Measurements from ENCODE around the gene LTC4S. TPM values are rescaled to one million over a fixed set of nuclear protein-coding genes. Genes with fewer than 3 reads are reported as not detected.

The LTC4S gene
- total RNA-seq, 1 experiment from 2014 or later = 3.7 TPM

DNA sequence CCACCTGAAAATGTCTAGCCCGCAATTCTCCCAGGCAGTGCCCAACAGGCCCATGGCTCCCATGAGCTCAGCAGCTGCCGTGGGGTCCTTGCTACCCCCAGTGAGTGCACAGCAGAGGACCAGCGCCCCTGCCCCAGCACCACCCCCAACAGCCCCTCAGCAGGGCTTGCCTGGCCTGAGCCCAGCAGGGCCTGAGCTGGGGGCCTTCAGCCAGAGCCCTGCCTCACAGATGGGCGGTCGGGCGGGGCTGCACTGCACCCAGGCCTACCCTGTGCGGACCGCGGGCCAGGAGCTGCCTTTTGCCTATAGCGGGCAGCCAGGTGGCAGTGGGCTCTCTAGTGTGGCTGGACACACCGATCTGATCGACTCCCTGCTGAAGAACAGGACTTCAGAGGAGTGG is 19.3 kb upstream of the LTC4S start:
- no peak overlapping the region for H3K18ac ChIP-seq (ENCODE audit: insufficient read length, low read depth, low read length)
- H2AK5ac ChIP-seq (ENCODE audit: insufficient read length, low read length) = no peak overlapping the region
- no peak overlapping the region for H4K91ac ChIP-seq (ENCODE audit: insufficient read length, low read depth, low read length)
- H3K27me3 ChIP-seq (ENCODE audit: insufficient read depth, low read length) = no peaks in the 10 kb centered on the region
- no peaks in the 10 kb centered on the region for H3K4me1 ChIP-seq (ENCODE audit: insufficient read depth, low read length)
- Mint-ChIP-seq H3K36me3 (ENCODE audit: insufficient read depth in 1 of 3, low read depth in 3 of 3) (peaks cover 44 to 85% (median 73%) of the 10 kb centered on the region in 3 experiments), H3K4me3 (no peak overlapping the region), H3K9me3 (no peaks in the 10 kb centered on the region), H3K4me1 (no peaks in the 10 kb centered on the region), H3K27ac (no peak overlapping the region), H3K27me3 (ENCODE audit: low read depth) (peaks cover 2% of the 10 kb centered on the region; the same call in 1 of the 2 replicates)
- H2BK20ac ChIP-seq (ENCODE audit: low read depth, low read length, poor library complexity, severe bottlenecking) = no peak overlapping the region
- H2BK5ac ChIP-seq (ENCODE audit: insufficient read length, low read length) = no peak overlapping the region
- no peak overlapping the region for H3K14ac ChIP-seq (ENCODE audit: insufficient read depth, low read length)
- no peaks in the 10 kb centered on the region for H3K9me3 ChIP-seq (ENCODE audit: control insufficient read depth, low read depth, low read length)
- no peak overlapping the region for H3K4ac ChIP-seq (ENCODE audit: low read depth, low read length)
- no peak for DNase-seq
- H3K27ac ChIP-seq (ENCODE audit: insufficient read length, low read depth, low read length) = no peak overlapping the region
- no peak overlapping the region for H3K4me2 ChIP-seq (ENCODE audit: insufficient read depth, insufficient read length, low read length)
- no peaks in the 10 kb centered on the region for H3K23me2 ChIP-seq (ENCODE audit: insufficient read length, low read depth, low read length, poor library complexity, severe bottlenecking)
- H2BK15ac ChIP-seq (ENCODE audit: low read depth, low read length) = no peak overlapping the region
- no peak overlapping the region for H2BK12ac ChIP-seq (ENCODE audit: insufficient read length, low read depth, low read length)
- H3K79me1 ChIP-seq (ENCODE audit: insufficient read depth, low read depth, low read length, poor library complexity, severe bottlenecking) = no peaks in the 10 kb centered on the region
- no peaks in the 10 kb centered on the region for H3K79me2 ChIP-seq (ENCODE audit: insufficient read depth, low read length)
- no peak overlapping the region for H4K5ac ChIP-seq (ENCODE audit: insufficient read length, low read depth, low read length)
- H4K20me1 ChIP-seq (ENCODE audit: control insufficient read depth, insufficient read depth, insufficient read length) = peaks cover 2% of the 10 kb centered on the region
- no peak overlapping the region for H2AFZ ChIP-seq (ENCODE audit: low read length)
- no CpG with 5 or more reads among the region's 12 CpGs for WGBS (ENCODE audit: extremely low coverage, insufficient read length, low lambda C conversion rate)
- H3T11ph ChIP-seq (ENCODE audit: low read length) = no peak overlapping the region
- H3K9ac ChIP-seq (ENCODE audit: extremely low read depth, insufficient read length, low read length) = no peak overlapping the region
- TF ChIP-seq, protein P1, sequence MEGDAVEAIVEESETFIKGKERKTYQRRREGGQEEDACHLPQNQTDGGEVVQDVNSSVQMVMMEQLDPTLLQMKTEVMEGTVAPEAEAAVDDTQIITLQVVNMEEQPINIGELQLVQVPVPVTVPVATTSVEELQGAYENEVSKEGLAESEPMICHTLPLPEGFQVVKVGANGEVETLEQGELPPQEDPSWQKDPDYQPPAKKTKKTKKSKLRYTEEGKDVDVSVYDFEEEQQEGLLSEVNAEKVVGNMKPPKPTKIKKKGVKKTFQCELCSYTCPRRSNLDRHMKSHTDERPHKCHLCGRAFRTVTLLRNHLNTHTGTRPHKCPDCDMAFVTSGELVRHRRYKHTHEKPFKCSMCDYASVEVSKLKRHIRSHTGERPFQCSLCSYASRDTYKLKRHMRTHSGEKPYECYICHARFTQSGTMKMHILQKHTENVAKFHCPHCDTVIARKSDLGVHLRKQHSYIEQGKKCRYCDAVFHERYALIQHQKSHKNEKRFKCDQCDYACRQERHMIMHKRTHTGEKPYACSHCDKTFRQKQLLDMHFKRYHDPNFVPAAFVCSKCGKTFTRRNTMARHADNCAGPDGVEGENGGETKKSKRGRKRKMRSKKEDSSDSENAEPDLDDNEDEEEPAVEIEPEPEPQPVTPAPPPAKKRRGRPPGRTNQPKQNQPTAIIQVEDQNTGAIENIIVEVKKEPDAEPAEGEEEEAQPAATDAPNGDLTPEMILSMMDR (conservative IDR thresholded peaks at IDR 0.05) = no peak
- no peak overlapping the region for H3K23ac ChIP-seq (ENCODE audit: insufficient read length, low read depth, low read length)
- no peak overlapping the region for H4K8ac ChIP-seq (replicated peaks; ENCODE audit: insufficient read length, low read depth, low read length)
- H3K56ac ChIP-seq (ENCODE audit: insufficient read length, low read depth, low read length) = no peak overlapping the region
- no peak overlapping the region for H2BK120ac ChIP-seq (ENCODE audit: low read depth, low read length, poor library complexity, severe bottlenecking)

Data from H9 (cell line).